ENCODE measurements around the gene GBE1.

The GBE1 gene

GRCh38 chr3:81459733-81460132 lies 301.7 kb downstream of the GBE1 start:
- no peak for DNase-seq

- DNase-seq = no peak
Observed at GRCh38 chr3:81452418-81452817, 309.0 kb downstream of the GBE1 start.

GRCh38 chr3:81451611-81452010 lies 309.8 kb downstream of the GBE1 start:
- DNase-seq = no peak

DNA sequence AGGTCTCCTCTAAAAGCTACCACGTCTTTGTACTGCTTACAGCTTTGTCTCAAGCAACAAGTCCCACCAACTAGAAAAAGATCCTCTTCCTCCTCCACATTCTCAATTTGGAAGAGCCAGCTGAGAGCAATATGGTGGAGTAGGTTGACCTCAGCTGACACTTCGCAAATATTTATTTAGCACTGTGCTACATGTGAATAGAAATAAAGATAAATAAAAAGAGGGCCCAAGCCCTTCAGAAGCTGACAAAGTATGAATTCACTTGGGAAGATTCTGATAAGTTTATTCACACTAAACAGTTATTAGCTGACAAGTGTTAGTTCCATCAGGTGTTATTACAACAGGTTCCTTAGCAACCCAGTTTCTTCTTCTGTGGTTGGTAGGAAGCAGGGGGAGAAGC lies 310.3 kb downstream of the GBE1 start:
- DNase-seq = no peak

GRCh38 chr3:81446806-81447205 lies 314.6 kb downstream of the GBE1 start:
- DNase-seq = no peak

GRCh38 chr3:81445712-81446111 lies 315.7 kb downstream of the GBE1 start:
- DNase-seq = no peak

DNA sequence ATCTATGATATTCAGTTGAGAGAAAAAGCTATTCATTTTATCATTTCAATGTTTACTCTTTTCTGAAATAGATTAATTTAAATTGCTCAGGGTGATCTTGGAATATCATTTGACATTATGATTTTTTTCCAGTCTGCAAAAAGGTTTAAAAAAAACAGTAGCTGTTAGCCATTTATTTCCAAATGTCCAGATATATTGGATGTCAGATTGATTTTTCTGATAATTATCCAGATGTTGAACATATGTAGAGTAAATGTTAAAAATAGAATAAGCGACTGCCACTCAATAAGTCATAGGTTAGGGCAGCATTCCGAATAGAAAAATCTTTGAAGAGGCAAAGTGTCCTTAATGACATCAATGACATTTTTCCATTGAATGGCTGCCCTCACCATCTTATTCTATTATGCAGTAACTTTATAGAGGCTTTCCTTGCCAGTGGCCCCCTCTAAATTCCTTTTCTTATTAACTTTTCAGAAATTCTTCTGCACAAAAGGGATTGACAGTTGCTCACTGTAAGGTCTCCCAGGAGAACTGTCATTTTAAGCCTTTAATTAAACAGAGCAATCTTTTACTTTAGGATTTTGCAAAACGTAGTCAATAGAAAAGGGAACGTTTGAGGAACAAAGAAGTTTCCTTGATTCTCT lies 316.5 kb downstream of the GBE1 start:
- DNase-seq = no peak

GRCh38 chr3:81443958-81444357 lies 317.5 kb downstream of the GBE1 start:
- DNase-seq = no peak

GRCh38 chr3:81443457-81443782 lies 318.0 kb downstream of the GBE1 start:
- no peak for DNase-seq

GRCh38 chr3:81442758-81443456 lies 318.5 kb downstream of the GBE1 start:
- DNase-seq = no peak

GRCh38 chr3:81440661-81441060 lies 320.8 kb downstream of the GBE1 start:
- no peak for DNase-seq

Measured in stimulated activated CD4-positive, alpha-beta T cell treated with anti-CD3 and anti-CD28 coated beads, Interleukin-4, amount 100 ng/mL, for 24 hours (primary cell).